Dedifferentiated amniotic fluid mesenchymal stem cell (primary cell): ENCODE results near the gene KLHL29.

Experiments used
- DNase-seq: peaks from one replicate; pipeline ENCODE4 v3.0.0-alpha.2; 2016; ENCODE audit errors: extremely low spot score

The KLHL29 gene

DNA sequence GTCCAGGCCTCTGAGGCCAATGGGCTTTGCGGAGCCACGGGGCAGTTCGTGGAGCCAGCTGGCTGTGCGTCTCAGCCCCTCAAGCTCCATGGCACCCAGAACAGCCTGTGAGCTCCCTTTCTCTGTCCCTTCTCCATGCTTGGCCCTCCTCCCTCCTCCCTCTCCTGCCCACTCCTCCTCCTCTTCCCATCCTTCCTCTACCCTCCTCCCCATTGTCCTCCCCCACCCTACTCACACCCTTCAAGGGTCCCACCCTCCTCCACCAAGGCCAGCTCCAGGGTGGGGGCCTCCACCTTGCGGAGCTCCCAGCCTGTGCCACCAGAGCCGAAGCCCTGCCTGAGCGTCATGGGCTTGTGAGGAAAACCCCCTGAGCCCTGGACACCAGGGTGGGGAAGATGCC is 273.0 kb downstream of the KLHL29 start:
- DNase-seq: no peak

DNA sequence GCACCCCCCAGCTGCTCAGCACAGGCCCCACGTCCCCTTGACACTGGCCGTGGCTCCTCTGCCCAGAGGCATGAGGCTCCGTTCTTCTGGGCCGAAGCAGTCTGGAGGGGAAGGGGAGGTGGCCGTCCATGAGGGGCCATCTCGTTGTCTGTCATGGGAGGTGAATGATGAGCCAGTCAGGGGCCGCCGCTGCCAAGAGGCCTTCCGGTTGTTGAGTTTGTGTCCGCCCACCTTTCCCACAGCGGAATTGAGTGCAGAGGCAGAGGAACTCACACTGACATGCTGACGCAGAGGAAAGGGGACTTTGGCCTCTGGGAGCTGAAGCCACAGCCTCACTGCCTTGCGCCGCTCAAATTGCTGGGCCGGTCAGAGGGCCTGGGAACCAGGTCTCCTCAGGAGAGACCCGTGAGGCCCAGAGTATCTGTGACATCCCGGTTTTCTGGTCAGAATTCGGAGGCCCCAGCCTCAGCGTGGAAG is 273.5 kb downstream of the KLHL29 start:
- no peak for DNase-seq

DNA sequence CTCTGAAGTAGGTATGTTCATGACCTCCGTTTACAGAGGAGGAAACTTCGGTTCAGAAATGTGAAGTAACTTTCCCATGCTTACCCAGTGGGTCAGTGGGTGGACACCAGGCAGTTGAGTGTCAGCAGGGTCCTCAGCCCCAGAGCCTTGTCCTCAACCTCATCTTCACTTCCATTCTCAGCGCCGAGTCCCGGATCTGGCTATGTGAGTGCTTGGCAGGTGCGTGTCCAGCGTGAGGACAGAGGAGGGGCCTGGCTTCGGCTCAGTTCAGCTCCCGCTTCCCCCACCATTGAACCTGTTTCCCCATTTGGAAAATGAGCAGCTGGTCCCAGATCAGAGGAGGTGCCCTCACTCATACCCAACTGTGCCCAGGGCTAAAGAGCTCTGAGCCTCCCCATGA is 274.3 kb downstream of the KLHL29 start:
- DNase-seq: no peak

DNA sequence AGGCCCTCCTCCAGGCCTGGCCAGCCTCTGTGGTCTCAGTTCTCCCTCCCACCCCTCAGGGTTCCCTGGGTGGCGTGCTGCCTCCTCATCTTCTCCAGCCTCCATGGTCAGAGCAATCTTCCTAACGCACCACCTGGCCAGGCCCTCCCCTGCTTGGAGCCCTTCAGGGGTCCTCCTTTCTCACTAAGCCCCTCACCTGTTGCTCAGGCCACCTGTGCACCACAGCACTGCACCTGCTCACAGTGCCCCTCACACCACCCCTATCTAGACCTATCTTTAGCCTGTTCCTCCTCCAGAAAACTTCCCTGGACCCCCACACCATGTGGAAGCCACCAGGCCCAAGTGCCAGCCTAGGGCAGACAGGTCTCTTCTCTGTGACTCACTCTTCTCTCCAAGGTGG is 274.8 kb downstream of the KLHL29 start:
- no peak for DNase-seq

DNA sequence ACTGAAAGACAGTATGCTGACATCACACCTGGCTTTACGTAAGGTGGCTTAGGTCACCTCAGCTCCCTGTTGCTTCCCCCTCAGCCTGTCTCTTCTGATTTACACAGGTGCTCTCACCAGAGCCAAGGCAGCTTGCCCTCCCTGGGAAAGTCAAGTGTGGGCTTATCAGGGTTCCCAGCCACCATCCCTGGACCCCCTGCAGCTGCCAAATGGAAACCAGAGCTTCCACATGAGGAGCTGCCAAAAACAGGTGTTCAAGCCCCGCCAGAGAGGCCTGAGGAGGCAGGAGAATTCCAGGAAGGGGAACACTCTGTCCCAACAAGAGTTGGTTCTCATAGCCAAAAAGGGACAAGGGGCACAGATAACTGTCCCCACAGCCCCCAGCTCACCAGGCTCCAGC is 275.3 kb downstream of the KLHL29 start:
- DNase-seq: no peak

DNA sequence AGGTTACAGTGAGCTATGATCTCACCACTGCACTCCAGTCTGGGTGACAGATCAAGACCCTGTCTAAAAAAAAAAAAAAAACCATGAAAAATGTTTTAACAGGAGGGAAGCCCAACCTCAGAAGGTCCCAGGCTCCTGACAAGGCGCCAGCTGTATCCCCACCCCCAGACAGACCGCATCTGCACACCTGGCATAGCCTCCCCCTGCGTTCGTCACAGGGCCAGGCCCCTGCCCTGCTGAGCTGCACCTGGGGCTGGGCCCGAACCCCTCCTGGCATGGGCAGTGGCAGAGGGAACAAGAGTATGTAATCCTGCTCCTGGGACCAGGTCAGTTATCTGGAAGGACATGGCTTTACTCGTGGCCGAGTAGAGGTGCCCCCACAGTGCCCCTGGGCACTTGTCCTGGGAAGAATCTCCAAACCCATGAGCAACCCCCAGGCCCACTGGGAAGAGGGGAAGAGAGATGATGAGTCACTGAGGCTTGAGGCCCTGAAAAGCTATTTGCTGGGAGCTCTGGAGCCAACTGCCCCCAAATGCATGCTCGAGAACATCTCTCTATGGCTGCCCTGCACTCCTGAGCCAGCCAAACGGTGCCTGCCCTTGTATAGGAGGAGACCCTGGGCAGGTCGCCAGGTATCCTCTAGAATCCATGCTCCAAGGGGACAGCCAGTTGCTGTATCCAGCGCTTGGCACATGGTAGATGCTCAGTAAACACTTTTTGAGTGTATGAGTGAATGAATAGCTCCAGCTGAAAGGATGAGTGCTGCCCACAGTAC is 276.5 kb downstream of the KLHL29 start:
- DNase-seq: no peak

DNA sequence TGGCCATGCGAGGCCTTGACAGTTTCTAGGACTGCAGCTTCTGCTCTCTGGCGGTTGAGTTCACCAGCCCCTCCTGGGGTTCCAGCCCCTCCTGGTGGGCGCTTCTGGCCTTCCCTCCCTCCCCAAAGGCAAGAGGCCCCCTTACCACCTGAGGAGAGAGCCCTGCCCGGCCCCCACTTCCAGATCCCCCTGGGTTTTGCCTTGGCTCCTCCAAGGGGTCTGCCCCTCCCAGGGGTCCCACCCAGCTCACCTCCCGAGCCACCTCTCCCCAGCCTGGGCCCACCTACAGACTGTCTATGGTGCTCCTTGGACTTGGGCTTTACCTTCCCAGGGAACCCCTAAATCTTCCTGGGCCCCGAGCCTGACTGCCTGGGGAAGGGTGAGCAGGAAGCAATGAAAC is 277.5 kb downstream of the KLHL29 start:
- no peak for DNase-seq

DNA sequence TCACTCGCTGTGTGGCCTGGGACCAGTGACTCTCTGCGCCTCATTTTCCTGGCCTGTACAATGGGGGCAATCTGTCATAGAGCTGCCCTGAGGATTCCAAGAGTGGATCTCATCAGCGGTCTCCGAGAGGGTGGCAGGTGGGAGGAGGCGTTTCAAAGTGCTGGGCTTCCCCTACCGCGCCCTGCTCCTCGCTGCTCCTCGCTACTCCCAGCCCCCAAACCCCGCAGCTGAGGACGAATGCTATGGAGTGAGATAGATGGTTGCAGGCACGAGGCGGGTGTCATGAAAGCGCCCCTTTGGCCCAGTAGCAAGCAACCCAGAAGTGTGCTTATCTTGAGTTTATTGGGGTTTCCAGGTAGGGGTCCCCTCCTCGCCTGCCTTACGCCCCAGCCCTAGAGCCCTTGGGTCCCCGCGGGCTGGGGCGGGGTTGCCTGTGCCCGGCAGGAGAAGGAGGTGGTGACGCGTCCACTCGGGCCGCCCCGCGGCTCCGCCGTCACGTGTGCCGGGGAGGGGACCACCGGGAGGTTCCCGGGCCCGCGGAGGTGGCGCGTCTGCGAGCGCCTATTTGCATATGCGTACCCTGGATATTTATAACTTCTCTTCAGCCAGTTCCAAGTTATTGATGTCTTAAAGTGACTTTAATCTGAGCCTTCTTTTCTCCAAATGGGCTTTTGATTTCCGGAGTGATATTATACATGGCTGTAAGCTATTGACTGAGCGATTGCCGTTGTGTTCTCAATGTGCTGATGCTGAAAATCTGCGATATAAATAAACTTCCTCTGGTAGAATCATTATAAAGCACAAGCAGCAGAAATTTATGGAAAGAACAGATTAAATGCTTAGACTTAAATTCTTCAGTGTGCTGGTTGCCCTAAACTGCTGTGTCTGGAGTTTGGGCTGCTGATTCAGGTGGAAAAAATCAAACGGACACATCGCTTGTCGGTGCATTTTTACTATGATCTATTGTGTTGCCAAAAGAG is 278.3 kb downstream of the KLHL29 start:
- no peak for DNase-seq

DNA sequence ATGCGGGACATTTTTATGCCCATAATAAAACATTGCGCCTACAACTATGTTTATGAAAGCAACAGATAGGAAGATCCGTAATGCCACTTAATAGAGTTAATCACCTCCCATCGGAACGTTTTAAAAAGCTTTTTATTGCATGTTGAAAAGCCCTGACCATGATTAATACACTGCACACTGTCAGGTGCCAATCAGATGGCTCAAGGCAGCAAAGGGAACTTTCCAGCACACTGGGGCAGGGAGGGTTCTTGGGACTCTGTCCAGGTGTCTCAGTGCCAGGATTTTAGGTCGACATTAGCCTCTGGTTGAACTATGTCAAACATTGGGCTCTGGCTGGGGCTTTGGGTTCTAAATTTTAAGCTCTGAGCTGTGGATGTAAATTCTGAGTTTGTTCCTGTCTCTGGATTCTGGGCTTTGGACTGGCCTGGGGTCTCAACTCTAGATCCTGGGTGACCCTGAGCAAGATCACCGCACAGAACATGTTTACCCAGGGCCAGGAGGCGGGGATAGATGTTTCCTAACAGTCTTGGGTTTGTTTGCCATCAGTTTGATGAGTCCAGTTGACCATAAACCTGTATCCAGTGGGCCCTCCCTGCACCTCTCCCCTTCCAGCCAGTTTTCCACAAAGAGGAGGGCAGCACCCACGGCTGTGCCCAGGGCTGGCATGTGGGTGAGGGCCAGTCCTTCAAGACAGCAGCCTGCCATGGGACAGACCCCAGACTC is 279.2 kb downstream of the KLHL29 start:
- DNase-seq: no peak

DNA sequence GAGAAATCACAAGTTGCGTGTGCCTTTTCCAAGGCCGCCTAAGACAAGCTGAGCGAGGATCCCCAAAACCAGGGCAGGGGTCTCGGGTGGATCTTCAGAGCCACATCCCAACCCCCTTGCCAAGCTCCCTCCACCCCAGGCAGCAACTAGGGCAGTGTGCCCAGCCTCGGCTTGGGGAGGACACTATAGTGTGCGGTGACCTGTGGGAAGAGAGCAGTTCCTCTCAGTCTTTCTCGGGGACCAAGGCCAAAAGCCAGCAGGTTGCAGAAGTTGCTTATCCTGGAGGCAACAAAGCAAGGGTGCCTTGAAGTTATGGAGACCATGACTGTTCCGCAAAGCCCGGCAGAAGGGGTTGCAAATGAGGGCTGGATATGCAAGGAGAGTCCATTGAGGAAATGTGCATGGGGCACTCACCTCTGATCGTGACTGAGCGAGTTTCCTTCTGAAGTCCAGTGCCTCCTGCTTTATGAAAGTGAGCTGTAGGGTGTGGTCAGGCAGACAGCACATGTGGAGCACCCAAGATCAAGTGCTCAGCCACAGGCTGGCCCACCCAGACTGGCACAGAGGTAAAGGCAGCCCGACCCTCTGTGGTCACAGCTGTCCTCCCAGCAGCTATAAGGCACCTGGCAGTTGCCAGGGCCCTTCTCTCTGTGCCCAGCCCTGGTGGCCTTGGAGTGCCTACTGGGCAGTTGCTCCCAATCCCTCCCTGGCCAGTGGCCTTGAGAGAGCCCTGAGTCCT is 281.4 kb downstream of the KLHL29 start:
- no peak for DNase-seq

DNA sequence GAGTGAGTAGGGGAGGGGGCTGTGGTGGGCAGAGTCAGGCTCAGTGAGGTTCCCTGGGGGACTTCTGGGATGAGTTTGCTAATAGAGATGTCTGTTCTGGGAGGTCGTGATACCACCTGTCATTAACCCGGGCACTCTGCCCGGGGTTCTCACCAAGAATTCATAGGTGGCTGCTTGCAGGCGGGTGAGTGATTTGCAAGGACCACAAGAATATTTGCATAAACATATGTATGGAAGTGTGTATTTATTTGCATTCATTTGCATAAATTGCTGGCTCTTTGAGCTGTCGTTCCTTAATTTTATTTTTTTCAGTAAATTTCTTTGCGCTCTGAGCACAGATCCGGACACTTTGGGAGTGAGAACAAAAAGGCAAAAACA is 282.0 kb downstream of the KLHL29 start:
- DNase-seq: no peak

DNA sequence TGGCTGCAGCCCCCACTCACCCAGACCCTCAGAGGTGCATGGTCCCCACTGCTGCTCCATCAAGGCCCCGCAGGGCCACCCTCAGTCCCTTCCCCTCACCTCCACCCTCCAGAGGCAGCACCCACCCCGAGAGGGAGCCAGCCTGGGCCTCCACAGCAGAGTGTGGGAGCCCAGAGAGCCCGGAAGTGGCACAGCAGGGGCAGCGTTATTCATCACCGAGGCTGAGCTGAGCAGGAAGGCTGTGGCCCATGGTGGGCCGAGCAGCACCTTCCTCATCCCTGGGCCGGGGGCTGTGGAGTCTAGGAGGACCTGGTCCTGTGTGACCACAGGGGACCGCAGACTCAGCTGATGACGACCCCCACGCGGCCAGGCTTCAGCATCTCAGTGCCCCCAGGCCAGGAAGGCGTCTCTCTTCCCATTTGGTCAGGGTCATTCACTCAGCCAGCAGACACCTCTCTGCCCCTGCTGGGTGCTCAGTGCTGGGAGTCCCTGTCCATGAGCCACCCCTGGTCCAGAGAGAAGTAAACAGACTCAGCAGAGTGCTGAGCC is 283.9 kb downstream of the KLHL29 start:
- no peak for DNase-seq

DNA sequence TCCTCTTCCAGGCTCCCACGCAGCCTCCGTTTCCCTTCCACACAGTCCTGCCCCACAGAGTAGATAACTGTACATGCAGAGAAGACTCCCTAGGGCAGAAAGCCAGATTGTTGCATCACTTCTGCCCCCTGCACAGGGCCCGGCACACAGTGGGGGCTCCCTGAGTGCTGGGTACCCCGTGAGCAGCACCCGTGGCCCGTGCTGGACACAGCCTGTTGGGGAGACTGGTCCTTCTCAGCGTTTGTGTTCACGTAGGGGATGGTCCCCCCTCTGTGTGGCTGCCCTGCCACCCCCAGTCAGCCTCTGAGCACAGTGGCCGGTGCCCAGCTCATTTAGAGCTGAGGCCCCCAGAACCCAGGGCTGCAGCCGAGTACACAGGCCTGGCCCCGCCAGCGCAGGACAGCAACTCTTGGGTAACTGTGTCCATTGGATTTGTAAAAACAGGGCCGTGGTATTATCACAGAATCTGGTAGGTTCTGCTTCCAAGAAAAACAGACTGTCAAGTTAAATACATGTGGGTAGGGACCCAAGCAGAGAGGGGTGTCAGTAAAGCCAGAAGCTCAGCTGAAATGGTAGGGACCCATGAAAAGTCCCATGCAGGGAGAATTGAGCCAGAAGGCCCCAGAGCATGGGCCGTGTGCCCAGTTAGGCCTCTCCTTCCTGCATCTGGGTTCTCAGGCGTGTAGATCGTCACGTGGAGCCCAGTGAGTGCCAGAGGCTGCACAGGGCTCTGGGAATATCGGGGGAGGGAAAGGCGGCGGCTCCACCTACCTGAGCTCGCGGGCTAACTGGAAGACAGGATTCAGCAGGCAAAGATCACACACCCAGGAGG is 284.6 kb downstream of the KLHL29 start:
- no peak for DNase-seq

DNA sequence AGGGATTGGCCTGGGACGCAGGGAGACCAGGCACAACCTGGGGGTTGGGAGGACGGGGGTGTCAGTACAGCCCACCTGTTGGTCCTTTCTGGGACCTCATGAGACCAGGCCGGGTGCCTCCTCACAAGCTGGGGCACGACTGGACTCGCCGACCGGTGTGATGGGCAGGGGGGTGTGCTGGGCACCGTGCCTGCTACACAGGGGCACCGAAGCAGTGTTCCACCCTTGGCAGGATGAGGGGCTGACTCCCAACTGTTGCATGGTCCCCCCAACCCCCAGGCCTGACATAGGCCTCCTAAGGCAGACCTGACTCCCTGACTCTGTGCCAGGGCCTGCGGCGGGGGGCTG is 285.2 kb downstream of the KLHL29 start:
- DNase-seq: no peak

DNA sequence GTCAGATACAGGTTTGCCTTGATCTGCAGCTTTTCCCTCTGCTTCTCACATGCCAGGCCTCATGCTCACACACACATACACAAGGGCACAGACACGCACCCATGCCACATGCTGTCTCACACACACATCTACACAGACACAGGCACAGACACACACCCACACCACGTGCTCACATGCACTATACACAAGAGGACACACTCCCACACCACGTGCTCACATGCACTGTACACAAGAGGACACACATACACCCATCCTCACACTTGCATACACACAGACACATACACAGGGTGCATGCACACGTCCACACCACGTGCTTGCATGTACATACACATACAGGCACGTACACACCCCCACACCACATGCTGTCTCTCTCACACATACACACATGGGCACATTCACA is 288.1 kb downstream of the KLHL29 start:
- DNase-seq: no peak

DNA sequence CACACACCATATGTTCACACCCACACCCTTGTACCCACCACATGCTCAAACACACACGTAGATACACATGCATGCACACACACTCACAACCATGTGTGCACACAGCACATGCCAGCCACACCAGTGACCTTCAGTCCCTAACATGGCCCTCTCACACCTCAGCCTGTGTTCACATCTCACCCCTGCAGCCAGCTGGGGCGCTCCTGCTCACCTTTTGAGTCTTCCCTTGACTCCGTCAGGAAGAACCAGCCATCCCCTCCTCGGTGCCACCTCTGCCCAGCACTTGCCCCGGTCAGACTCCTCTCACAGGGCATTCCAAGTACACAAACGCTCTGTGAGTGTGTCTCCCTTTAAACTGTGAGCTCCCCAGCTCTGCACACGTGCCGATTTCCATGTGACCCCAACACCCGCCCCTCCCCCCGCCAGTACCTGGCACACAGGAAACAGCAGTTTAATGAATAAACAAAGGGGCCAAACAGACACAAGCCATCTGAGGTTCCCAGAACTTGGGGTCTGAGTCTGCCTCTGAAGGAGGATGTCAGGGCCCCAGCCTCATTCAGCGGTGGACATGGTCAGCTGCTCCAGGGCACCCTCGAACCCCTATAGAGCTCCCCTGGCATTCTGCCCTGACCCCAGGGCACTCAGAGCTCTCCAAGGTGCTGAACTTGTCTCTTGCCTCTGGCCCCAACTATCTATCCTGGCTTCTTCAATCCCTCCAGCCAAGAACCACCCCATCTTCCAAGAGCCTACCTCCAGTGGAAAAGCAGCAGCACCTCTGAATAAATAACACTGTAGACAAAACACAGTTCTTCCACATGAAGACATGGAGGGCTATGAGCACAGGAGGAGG is 289.1 kb downstream of the KLHL29 start:
- no peak for DNase-seq

DNA sequence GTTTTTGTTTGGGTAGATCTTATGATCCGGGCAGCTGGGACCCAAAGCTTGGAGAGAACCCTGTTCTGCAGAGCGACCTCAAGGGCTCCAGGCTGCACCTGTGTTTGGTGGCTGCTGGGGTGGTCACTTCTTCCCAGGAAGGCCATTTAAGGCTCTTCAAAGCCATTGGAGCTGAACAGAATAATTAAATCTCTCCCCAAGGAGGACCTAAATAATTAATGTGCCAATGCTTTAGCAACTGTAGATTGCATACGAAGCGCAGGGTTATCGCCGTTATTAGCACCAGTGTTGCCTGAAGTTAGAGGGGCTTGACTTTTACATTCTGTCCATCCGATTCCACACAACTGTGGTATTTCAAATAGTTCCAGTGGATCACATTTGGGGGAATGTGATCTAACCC is 290.5 kb downstream of the KLHL29 start:
- DNase-seq: no peak

DNA sequence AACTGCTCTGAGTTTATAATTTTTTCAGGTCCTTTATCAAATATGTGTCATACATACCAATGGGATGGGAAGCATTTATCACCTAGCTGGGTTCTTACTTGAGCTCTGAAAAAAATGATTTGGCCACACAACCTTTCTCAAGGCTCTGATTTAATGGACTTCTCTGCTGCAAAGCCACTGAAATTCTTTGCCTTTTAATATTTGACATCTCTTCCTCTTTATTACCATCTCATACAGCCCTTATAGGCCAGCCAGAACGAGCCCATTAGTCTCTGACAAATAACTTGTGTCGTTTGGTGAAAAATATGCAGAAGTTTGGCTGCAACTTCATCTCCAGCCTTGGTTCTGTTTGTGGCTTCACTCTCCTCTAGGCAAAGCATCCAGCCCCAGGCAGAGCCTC is 292.9 kb downstream of the KLHL29 start:
- no peak for DNase-seq

DNA sequence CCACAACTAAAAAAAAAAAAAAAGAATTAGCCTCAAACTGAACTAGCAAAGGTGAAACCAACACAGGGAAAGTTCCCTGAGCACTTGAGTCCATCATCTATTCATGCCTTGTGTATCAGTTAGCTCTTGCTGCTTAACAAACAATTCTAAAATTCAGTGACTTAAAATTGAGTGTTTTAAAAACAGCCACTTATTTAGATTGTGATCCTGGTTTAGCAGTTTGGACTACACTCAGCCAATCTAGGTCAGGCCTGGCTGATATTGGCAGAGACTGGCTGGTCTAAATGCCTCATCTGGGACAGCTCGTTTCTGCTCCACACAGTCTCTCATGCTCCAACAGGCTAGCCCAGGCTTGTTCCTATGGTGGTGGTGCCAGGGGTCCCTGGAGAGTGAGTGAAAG is 294.1 kb downstream of the KLHL29 start:
- DNase-seq: no peak

DNA sequence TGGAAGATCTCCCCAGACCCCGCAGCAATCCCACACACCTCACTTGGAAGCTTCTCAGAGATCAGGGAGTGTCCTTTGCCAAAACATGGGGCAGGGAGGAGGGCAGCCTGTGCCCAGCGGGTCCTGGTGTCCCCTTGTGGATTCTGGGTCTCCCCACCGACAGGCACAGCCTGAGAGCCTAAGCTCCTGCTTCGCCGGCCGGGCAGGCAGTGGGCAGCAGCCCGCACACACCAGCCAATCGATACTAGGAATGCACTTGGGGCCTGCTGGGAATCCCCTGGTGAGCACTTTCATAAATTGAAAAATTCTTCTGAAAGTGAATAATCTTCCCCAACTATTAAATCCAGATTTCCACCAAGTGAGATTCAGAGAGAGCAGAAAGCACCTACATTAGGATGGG is 296.0 kb downstream of the KLHL29 start:
- DNase-seq: no peak
